Parathyroid adenoma (tissue), 2 donors: Measurements from ENCODE around the gene GNPDA1.
A peak's percentile ranks its signal among the peaks of the same experiment; 100 is the strongest.

Source experiments
- H2AFZ ChIP-seq: fragments of 300-600 bp; sonication (generic); one replicate; pipeline ENCODE4 v1.7.0; 2017; ENCODE audit warnings: antibody characterized with exemption, mild to moderate bottlenecking
- H3K27ac ChIP-seq: fragments of 300-600 bp; sonication (generic); one replicate; pipeline ENCODE4 v1.7.0; 2017
- H3K27me3 ChIP-seq: fragments of 300-600 bp; sonication (generic); one replicate; pipeline ENCODE4 v1.7.0; 2017; ENCODE audit warnings: low read length; ENCODE audit not compliant: control insufficient read depth, insufficient read depth
- H3K36me3 ChIP-seq: fragments of 300-600 bp; sonication (generic); one replicate; pipeline ENCODE4 v1.7.0; 2017; ENCODE audit warnings: low read length; ENCODE audit not compliant: control insufficient read depth, insufficient read depth
- H3K4me1 ChIP-seq: fragments of 300-600 bp; sonication (generic); one replicate; pipeline ENCODE4 v1.7.0; 2017; ENCODE audit warnings: control low read depth
- H3K4me2 ChIP-seq: fragments of 300-600 bp; sonication (generic); one replicate; pipeline ENCODE4 v1.7.0; 2017; ENCODE audit warnings: low read length
- H3K4me3 ChIP-seq: fragments of 300-600 bp; sonication (generic); one replicate; pipeline ENCODE4 v1.7.0; 2017; ENCODE audit warnings: low read depth, low read length
- H3K79me2 ChIP-seq: fragments of 300-600 bp; sonication (generic); one replicate; pipeline ENCODE4 v1.7.0; 2017; ENCODE audit warnings: control low read depth
- H3K9ac ChIP-seq: fragments of 300-600 bp; sonication (generic); one replicate; pipeline ENCODE4 v1.7.0; 2017; ENCODE audit warnings: mild to moderate bottlenecking
- H3K9me3 ChIP-seq: fragments of 300-600 bp; sonication (generic); one replicate; pipeline ENCODE4 v1.7.0; 2017; ENCODE audit warnings: low read length; ENCODE audit not compliant: control insufficient read depth
- CTCF ChIP-seq: fragments of 300-600 bp; sonication (generic); IDR thresholded peaks from one replicate; pipeline ENCODE4 v1.7.0; 2017; ENCODE audit warnings: antibody characterized with exemption, mild to moderate bottlenecking
- donor health status: primary hyperparathyroidism.

Gene GNPDA1

GRCh38 chr5:142012792-142013388, at the start of gene GNPDA1:
Gene GNPDA1, minus strand, starts transcription at chr5:142013027. Its CDS starts 992 bp downstream, at chr5:142012035.
- H3K4me3 ChIP-seq: peak within 1 kb of the TSS; percentile 80
- TF ChIP-seq CTCF: no peak
- peaks cover 16% of the 10 kb centered on the region for H3K4me1 ChIP-seq
- peak within 1 kb of the TSS; percentile 55 for H3K27ac ChIP-seq
- H3K9me3 ChIP-seq: no peaks in the 10 kb centered on the region
- peak within 1 kb of the TSS; percentile 63 for H3K9ac ChIP-seq
- H3K4me2 ChIP-seq: peak within 1 kb of the TSS; percentile 95
- H3K36me3 ChIP-seq: no peaks in the 10 kb centered on the region
- no peaks in the 10 kb centered on the region for H3K27me3 ChIP-seq
- peak within 1 kb of the TSS; percentile 96 for H2AFZ ChIP-seq
- no peaks in the 10 kb centered on the region for H3K79me2 ChIP-seq

GRCh38 chr5:142059304-142059940, 46.6 kb upstream of the GNPDA1 start:
- no peaks in the 10 kb centered on the region for H3K27me3 ChIP-seq
- H3K9ac ChIP-seq: no peak overlapping the region
- no peaks in the 10 kb centered on the region for H3K9me3 ChIP-seq
- H2AFZ ChIP-seq: no peak overlapping the region
- peak; percentile 15 for TF ChIP-seq CTCF
- no peaks in the 10 kb centered on the region for H3K36me3 ChIP-seq
- no peaks in the 10 kb centered on the region for H3K79me2 ChIP-seq
- no peak overlapping the region for H3K4me3 ChIP-seq
- no peak overlapping the region for H3K27ac ChIP-seq
- no peak overlapping the region for H3K4me2 ChIP-seq
- H3K4me1 ChIP-seq: peaks cover 16% of the 10 kb centered on the region

GRCh38 chr5:142057697-142058056, 44.9 kb upstream of the GNPDA1 start:
- Histone ChIP-seq H3K79me2 (no peaks in the 10 kb centered on the region), H3K4me1 (peaks cover 8% of the 10 kb centered on the region), H2AFZ (peak overlapping the region; percentile 45), H3K4me3 (no peak overlapping the region), H3K36me3 (no peaks in the 10 kb centered on the region), H3K9ac (no peak overlapping the region), H3K27me3 (no peaks in the 10 kb centered on the region), H3K9me3 (no peaks in the 10 kb centered on the region), H3K27ac (no peak overlapping the region), H3K4me2 (no peak overlapping the region)
- no peak for TF ChIP-seq CTCF

GRCh38 chr5:142056816-142057696, 44.2 kb upstream of the GNPDA1 start:
- Histone ChIP-seq H3K4me3 (no peak overlapping the region), H3K9ac (no peak overlapping the region), H3K27me3 (no peaks in the 10 kb centered on the region), H3K36me3 (no peaks in the 10 kb centered on the region), H3K79me2 (no peaks in the 10 kb centered on the region), H3K4me2 (no peak overlapping the region), H3K4me1 (peaks cover 8% of the 10 kb centered on the region), H3K9me3 (no peaks in the 10 kb centered on the region), H2AFZ (peak overlapping the region; percentile 45), H3K27ac (no peak overlapping the region)
- TF ChIP-seq CTCF: no peak
